Stimulated activated CD8-positive, alpha-beta memory T cell treated with anti-CD3 and anti-CD28 coated beads, Interleukin-12 subunit alpha, Interleukin-12 subunit beta, amount 100 ng/mL, for 24 hours (primary cell): Measurements from ENCODE around the gene GALNT13.

Experiments used
- DNase-seq: peaks from one replicate; pipeline ENCODE4 v3.0.0-alpha.2; 2020; ENCODE audit errors: extremely low read depth

GALNT13 gene

DNA sequence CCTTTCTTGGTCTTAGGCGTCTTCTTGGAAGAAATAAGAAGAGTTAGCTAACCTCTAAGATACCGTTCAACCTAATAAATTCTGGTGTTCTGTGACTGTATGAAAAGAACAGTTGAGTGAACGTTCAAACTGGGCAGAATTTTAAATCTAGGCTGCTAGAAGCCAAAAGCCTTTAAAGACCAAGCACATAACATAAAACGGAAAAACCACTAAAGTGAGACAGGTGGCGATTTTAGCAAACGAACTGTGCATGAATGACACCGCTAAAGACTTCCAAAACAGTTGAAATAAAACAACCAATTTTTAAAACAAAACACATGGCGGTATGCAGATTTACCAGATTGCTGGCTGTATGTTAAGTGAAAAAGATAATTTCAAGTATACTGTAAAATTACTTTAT, 73.1 kb downstream of the GALNT13 start:
- DNase-seq = no peak

DNA sequence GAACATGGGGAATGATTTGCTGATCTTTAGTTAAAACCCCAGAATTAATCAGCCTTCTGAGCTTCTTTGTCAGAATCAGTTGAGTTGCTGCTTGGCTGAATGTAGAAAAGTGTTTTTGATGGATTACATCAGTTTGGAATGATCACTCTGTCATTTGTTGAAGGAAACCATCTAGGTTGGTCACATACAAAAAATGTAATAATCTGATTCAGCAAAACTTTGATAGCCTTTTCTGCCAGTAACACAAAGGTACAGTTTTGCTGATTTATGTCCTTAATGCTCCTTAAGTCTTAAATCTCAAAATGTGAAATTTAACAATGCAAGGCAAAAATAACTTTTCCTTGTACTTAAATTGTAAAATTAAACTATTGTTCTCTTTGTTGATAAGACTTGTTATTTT, 74.3 kb downstream of the GALNT13 start:
- DNase-seq = no peak

DNA sequence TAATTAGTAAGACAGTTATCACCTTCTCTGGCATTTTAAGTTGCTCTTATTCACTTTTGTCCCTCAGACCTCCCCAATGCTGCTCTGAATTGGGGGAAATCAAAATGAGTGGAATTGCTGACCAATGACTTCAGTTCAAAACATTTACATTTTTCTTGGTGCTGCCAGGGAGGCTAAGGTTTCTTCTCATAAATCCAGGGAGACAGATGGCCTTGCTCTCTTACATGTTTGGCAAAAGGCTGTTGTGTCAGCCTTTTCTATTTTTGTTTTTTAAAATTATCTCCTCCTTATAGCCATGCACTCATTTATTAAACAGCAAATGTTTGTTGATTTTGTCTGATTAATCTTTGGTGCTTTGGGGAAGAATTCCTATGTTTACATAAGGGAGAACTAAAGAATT, 82.0 kb downstream of the GALNT13 start:
- DNase-seq = no peak

DNA sequence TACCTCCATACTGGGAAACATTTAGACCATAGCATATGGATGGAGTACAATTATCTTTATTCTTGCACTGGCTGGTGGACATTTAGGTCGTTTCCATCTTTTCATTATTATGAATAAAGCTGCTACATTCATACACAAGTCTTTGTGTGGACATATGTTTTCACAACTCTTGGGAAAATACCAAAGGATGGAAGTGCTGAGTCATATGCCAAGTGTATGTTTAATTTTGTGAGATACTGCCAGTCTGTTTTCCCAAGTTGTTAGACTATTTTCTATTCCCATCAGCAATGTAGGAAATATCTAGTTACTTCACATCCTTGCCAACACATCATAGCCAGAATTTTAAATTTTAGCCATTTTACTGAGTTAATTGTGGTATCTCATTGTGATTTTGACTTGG, 91.5 kb downstream of the GALNT13 start:
- no peak for DNase-seq

DNA sequence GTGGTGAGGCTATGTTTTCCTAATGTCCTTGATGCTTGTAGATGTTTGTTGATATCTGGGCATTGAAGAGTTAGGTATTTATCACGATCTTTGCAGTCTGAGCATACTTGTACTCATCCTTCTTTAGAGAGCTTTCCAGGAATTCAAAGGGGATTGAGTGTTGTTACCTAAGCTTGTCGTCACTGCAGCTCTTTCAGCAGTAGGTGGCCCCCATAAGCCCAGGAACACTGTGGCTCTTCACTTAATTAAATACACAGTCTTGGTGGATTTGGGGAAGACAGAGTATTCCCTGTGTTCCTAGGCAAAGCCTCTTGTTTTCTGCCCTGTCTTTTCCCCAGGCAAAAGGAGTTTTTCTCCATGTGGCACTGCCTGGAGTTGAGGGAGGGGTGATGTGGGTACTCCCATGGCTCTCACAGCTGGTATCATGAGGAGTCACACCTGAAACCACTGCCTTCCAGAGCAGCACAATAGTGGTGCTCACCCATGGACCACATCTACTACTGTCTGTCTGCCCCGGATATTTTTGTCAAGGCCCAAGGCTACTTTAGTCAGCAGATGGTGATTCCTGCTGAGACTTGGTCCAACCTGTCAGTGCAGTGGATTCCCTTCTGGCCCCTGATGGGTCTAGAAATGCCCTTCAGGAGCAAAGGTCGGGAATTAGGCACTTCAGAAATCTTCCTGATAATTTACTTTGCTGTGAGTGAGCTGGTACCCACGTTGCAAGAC, 95.7 kb downstream of the GALNT13 start:
- DNase-seq = no peak

DNA sequence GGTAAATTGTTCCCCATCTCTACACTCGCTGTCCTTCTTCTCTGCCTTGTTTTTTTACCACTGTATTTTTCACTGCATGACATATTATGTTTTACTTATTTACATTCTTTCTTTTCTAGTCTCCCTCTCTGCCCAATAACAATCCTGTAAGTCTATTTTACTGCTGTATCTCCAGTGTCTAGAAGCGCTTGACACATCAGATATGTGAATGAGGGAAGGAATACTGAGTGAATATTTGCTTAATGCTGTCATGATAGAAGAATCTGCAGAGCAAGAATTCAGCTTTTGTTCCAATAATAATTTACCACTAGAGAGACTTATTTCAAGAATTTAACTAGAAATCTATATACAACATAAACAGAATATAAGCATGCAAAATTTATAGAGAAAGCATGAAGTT, 99.5 kb downstream of the GALNT13 start:
- no peak for DNase-seq

DNA sequence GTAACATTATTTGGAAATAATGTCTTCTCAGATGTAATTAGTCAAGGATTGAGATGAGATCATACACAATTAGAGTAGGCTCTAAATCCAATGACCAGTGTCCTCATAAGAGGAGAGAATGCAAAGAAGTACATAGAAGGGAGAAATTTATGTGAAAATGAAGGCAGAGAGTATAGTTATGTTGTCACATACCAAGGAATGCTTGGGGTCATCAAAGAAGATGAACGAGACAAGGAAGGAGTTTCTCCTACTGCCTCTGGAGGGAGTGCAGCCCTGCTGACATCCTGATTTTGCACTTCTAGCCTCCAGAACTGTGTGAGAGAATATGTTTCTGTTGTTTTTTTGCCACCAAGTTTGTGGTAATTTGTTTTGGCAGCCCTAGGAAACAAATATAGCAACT, 100.1 kb downstream of the GALNT13 start:
- DNase-seq = no peak

DNA sequence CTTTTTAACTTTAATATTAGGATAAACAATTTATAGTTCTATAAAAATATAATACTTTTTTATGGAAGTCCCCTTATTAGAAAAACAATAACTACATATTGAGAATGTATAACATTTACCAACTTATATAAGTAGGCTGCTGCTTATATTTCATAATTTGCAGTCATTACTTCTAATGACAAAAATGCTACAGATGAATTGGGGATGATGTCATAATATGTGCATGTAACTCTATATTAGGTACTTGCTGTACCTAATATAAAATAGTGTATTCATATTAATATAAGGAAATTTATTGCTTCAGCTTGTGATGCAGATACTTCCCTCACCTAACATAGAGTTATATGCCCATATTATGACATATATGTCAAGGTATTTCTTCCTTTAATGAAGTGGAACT, 100.7 kb downstream of the GALNT13 start:
- DNase-seq = no peak

DNA sequence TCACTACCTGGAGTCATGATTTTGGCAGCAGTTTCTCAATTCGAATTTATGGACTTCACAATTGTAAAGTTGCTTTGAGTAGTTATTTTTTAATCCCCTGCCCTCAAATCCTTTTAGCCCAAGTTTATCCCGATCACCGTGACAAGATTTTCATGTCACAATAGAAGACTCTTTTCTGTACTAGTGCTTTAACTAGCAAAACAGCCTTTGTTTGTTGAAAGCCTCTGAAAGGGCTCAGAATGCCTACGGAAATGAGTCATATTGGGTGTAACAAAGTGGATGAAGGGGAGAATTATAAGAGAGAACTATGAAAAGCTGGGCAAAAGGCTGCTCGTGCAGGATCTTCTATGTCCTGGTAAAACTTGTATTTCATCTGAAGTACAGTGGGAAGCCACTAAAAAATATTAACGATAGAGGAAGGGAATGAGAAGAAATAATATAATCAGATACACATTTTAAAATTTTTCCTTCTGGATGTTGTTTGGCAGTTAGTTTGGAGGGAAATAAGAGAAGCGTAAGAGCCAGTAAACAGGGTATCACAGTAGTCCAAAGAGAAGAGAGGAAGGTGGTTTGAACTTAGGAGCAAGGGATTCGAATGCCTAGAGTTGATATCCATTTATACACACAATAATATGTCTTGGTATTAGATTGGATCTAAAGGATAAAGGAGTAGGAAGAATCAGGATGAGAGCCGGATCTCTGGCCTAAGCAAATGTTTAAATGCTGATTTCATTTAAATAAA, 114.9 kb downstream of the GALNT13 start:
- DNase-seq = no peak

DNA sequence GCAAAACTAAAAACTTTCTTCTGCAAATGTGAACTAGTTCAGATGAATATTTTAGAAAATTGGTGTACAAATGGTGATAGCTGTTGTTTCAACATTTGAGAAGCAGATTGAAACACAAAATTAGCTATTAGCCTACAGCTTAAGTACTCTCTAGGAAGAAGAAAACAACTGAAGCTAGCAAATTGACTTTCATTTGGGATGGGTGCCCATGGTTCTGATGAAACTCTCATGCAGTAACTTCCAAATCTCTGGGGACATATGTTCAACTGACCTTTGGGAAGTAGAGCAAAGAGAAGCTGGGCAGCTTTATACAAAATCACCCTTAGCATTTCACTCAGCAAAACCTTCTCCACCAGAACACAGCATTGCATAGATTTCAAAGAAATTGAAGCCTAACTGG, 119.0 kb downstream of the GALNT13 start:
- DNase-seq = no peak

DNA sequence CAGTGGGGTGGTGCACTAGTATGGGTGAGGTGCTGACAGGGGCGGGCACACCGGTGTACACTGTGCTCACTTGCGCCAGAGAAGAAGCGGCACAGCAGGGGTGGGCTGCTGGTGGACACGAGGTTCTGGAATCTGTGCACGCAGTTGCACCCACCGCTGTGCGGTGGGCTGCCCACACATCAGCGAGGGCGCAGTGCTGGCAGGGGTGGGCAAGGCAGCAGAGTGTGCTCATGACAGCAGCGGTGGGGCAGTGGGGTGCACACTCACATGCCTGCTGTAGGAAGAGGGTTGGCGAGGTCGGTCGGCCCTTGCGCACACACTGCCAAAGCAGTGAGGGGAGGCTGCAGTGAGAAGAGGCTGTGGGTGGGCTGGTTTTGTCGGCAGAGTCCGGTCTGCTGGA, 141.8 kb downstream of the GALNT13 start:
- no peak for DNase-seq

DNA sequence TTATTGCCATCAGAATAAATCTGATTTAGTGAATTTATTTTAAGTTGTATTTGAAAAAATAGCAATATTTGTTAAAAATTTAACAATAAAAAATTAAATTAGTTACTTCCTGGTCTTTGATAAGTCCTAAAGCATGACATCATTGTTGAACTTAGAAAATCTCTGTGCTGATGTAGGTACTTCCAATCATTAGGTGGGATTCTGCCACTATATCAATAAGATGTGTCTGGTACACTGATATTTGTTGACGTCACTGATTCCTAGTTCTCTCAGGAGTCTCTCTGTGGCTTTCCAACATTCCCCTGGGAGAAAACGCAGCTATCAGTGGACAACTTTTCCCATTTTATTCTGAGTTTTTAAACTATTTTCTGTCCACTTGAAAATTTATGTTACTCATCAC, 143.5 kb downstream of the GALNT13 start:
- no peak for DNase-seq

DNA sequence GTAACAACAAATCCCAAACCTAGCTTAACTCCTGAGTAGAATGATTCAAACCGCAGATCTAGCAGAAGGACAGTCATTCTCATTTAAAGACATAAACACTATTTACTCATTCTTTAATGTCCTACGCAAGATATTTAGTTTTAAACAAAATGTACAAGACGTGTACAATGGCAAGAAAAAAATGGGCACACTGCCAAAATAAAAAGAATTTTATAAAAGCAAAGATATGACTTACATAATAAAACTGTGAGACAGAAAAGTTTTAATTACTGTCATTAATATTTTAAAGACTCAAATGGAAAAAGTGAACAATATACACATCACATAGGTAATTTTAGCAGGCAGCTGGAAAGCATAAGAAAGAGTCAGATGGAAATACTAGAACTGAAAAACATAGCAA, 157.8 kb downstream of the GALNT13 start:
- DNase-seq = no peak

DNA sequence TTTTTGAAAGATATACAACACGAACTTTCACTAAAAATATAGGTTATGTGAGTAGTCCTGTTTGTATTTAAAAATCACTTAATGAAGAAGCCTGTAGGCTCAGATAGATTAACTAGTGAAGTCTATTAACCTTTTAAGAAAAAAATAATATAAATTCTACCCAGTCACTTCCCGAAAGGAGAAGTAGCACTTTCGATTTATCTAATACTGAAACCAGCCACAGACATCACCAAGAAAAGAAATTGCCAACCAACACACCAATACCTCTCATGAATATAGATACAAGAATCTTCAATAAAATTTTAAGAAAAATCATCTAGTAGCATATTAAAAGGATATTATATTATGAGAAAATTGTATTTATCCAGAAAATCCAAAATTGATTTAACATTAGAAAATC, 160.5 kb downstream of the GALNT13 start:
- no peak for DNase-seq

DNA sequence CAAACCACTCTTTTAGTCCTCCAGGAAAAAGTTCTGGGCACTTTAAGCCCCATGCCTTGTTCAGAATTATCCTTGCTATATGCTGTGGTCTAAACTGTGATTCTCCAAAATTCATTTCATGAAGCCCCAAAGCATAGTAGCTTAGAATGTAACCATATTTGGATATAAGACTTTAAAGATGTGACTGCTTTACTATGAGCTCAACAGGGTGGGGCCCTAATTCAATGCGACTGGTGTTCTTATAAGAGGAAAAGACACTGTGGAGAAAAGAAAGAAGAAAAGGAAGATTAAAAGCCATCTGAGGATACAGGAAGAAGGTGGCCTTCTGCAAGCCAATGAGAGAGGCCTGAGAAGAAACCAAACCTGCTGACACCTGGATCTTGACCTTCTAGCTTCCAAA, 174.8 kb downstream of the GALNT13 start:
- DNase-seq = no peak

DNA sequence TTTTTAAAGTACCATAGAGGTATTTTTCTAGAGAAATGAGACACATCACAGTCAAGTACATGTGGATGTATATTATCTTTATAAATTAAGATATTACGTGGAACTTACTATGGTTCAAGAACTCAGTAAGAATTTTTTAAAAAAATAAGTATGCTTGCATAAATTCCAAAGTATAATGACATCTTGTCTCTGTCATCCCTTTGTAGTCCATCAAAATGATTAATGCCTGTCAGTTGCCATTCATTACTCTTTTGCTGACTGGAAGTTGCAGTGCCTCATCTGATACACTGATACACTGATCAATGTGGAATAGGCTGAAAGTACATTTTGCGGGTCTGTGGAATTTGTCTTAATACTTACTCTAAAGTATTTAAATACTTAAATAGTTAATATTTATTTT, 177.2 kb downstream of the GALNT13 start:
- no peak for DNase-seq

DNA sequence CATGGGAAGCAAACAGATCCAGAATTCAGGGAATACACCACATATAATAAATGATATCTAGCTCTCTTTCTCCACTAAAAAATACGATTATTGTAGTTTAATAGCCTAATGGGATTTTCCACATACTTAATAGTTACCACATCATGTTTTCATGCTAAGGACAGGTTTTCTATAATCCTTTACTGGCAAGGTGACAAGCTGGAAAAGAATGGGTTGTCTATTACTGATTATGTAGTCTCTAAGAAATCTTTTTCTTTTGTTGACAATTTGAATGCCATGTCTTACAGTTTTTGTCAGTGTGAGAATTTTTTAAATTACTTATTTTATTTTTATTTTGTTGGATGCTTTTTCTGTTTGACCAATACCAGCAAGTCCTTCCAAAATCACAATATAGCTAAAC, 177.8 kb downstream of the GALNT13 start:
- DNase-seq = no peak

DNA sequence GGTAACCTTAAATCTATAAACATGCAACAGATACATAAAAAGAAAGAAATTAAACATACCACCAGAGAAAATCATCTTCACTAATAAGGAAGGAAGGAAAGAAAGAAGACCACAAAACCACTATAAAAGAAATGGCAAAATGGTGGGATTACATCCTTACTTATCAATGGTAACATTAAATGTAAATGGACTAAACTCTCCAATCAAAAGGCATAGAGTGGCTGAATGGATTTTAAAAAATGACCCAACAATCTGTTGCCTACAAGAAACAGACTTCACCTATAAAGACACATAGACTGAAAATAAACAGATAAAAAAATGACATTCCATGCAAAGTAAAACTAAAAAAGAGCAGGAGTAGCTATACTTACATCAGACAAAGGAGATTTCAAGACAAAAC, 195.4 kb downstream of the GALNT13 start:
- DNase-seq = no peak

DNA sequence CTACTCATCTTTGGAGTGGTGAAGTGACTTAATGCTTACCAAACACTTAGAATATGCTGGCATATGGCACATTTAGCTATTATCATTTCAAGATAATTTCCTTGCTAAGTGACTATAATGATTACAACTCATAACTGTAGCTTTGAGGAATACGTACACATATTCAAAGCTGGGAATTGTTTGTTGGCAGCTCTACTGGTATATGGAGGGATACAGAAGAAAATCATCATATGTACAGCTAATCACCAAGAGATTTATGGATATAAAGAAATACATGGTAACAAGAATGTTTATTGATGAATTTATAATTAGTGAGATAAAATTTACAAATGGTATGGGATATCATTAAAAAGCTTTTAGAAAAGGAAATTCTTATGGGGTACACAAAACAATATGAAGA, 207.2 kb downstream of the GALNT13 start:
- no peak for DNase-seq

DNA sequence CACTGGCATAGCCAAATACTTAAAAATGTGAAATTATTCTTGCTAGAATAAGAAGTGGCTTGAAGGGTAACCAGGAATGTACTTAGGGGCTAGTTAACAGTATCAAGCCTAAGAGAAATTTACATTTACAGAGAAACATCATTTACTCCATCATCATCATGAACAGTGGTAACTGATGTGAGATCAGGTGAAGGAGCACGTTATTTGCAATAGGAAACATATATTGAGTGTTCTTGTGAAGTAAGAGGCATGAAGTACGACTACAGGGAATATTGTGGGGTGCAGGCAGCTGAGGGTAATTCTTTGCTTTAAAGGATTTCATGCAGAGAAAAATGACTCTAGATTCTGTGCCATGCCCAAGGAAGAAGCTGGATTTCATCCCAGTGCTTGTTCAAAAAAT, 220.8 kb downstream of the GALNT13 start:
- DNase-seq = no peak

DNA sequence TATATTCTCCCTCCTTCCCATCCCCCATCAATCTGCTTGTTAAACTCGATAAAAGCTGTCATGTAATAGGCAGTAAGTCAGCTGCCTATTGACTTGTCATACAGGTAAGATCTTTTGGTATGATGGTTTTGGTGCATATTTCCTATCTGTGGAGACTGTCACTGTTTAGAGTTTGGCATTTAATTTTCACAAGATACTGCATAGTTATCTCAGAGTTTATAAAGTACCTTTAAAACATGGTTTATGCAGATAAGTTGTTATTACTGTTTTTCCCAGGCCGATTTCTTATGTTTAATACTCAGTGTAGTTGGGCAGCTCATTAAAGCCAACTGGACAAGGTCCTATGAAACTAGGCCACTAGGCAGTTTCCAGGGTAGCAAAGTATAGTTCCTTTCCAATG, 222.1 kb downstream of the GALNT13 start:
- DNase-seq = no peak

DNA sequence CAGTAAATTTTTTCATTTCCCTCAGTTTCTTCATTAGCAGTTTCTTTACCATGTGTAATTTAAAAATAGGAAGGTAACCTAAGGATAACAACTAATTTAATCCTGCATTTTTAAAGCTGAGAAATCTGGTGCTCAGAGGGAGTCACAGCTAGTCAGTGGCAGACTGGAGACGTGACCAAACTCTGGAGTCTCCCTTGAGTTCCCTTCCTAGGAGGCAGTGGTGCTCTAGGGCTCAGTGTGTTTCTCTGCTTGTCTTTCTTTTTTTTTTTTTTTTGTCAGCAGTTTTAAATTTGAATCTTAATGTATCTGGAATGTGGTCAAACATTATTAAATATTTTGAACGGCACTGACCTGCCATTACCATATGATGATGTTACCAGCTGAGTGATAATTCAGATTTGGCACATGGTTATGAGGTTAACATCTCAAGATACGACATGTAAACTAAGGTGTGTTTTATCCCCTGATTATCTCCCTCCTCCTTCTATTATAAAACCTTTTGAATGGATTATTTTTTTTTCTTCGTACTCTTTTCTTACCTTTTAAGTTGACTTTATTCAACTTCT, 226.2 kb downstream of the GALNT13 start:
- DNase-seq = no peak

DNA sequence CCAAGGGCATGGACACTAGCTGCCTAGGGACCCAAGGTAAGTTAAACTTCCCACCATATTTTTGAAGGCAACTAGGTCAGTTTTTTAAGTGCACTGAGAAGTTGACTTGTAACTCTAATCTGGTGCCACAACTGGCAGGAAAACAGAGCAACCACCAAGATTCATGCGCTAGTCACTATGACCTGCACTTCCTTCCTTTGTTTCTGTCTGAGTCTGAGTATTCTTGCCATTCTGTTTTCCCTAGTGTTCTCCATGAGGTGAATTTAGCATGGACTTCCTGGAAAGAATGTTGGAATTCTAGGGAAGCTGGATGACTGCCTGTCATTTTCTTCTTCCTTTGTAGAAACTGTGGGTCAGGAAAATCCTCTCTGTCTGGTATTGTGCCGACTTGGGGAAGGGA, 249.0 kb downstream of the GALNT13 start:
- DNase-seq = no peak
